CD4-positive, alpha-beta T cell treated with Interleukin-17A for 4 hours (primary cell): ENCODE measurements around the gene HMMR.
"Not testable (repeated sequence)": the region's sequence is repeated elsewhere in the genome, so short reads cannot be mapped to it uniquely, and the experiment has no call there.

Experiments
- DNase-seq: peaks from one replicate; pipeline ENCODE4 v3.0.0-alpha.2; 2020; ENCODE audit warnings: mixed read lengths

The HMMR gene, protein sequence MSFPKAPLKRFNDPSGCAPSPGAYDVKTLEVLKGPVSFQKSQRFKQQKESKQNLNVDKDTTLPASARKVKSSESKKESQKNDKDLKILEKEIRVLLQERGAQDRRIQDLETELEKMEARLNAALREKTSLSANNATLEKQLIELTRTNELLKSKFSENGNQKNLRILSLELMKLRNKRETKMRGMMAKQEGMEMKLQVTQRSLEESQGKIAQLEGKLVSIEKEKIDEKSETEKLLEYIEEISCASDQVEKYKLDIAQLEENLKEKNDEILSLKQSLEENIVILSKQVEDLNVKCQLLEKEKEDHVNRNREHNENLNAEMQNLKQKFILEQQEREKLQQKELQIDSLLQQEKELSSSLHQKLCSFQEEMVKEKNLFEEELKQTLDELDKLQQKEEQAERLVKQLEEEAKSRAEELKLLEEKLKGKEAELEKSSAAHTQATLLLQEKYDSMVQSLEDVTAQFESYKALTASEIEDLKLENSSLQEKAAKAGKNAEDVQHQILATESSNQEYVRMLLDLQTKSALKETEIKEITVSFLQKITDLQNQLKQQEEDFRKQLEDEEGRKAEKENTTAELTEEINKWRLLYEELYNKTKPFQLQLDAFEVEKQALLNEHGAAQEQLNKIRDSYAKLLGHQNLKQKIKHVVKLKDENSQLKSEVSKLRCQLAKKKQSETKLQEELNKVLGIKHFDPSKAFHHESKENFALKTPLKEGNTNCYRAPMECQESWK

DNA sequence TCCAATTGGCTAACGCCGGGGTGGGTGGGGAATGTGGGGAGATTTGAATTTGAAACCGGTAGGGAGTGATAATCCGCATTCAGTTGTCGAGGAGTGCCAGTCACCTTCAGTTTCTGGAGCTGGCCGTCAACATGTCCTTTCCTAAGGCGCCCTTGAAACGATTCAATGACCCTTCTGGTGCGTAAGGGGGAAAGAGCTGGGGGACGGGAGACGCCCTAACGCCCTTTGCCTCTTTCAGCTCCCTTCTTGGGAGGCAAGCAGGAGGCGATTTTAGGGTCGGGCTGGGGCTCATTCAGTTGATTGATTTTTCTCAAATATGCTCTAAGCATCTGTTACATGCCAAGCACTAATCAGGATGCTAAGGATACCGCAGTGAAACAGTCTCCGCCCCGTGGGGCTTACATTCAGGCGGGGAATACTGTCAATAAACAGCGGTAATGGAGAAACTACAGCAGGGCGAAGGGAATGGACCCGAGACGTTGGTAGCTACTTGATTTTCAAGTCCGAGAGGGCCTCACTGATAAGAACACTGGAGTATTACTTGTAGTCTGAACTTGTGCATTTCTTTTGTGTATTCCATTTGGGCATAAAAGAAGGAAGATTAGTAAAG is at the start of gene HMMR:
Gene HMMR (plus strand): TSS at position 71 of the 610 bp plus-strand sequence. CDS start 61 bp downstream, at position 132.
- no peak for DNase-seq

DNA sequence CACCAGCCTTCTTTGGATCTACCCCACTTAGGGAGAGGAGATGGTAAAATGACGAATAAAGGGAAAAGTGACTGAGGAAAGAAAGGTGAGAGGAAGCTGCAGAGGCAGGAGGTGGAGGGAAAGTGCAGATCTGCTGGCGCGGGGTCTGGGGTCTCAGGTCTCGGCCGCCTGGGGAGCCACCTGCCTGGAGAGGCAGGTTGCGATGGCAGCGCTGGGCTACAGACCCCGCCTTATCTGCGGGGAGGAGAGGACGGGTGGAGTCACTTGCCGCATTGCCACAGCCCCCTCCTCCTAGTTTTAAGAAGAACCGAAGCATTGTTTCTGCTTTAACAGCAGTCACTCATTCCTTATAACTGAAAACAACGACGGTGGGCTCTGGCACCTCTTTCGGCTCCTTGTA is 44.8 kb upstream of the HMMR start:
- DNase-seq = not testable (repeated sequence)

DNA sequence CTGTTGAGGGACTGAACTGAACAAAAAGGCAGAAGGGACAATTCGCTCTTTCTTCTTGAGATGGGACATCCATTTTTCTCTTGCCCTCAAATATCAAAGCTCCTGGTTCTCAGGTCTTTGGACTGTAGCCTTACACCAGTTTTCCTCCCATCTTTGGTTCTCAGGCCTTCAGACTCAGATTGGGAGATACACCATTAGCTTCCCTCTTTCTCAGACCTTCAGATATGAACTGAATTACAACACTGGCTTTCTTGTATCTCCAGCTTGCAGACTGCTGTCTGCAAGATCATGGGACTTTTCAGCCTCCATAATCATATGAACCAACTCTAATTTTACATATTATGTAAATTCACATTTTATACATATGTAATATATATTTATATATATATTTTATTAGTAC is 35.6 kb upstream of the HMMR start:
- no peak for DNase-seq

DNA sequence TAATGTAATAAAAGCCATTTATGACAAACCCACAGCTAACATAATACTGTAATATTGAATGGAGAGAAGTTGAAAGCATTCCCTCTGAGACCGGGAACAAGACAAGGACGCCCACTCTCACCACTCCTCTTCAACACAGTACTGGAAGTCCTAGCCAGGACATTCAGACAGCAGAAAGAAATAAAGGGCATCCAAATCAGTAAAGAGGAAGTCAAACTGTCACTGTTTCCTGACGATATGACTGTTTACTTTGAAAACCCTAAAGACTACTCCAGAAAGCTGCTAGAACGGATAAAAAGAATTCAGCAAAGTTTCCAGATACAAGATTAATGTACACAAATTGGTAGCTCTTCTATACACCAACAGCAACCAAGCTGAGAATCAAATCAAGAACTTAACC is 34.3 kb upstream of the HMMR start:
- DNase-seq = not testable (repeated sequence)

DNA sequence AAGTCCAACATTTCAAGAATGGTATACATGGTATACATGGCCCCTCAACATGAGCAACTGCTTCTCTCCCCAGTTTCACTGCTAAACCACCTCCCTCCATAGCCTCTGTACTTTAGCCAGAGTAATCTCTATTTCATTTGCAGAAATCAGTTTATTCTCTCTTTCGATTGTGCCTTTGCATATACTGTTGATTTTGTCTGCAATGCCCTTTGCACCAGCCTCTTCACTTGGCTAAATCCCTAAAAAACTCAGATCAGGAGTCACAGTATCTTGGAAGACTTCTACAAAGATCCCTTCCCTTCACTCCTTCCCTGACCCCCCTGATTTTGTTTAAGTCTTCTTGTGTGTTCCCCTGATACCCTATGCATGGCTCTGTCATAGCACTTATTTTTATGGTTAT is 27.9 kb upstream of the HMMR start:
- no peak for DNase-seq

DNA sequence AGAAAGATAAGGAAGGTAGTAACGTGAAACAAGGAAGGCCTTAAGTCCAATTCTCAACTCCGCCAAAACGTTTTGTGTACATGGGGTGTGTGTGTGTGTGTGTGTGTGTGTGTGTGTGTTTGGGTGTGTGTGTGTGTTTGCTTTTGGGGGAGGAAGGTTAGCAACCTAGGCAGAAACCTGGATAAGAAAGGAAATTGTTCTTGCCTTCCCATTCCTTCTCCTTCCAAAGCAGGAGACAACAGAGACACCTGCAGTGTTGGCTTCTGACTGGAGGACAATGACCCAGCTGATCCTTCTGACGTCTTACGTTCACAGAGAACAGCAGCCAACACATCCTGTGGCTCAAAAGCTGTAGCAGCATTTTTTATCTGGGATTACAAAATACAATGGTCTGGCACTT is 27.2 kb upstream of the HMMR start:
- DNase-seq = no peak

DNA sequence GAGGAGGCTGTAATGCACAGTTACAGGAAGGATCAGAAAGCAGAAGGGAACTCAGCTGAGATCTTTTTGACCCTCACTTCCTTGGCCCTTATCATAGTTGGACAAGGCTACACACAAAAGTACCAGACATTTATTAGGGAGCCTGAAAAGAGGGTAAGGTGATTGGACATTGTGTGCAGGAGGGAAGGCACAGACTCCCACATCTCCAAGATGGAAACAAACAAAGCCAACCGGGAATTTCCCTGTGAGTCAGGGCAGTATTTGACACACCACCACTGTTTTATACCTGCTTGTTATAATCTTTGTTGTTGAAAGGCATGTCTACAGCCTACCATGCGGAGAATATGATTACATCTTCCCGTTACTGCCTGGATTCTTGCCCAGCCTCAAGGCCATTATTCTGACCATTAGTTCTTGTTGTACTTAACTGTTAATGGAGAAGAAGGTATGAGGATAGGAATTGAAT is 26.0 kb upstream of the HMMR start:
- DNase-seq = peak; percentile 26

DNA sequence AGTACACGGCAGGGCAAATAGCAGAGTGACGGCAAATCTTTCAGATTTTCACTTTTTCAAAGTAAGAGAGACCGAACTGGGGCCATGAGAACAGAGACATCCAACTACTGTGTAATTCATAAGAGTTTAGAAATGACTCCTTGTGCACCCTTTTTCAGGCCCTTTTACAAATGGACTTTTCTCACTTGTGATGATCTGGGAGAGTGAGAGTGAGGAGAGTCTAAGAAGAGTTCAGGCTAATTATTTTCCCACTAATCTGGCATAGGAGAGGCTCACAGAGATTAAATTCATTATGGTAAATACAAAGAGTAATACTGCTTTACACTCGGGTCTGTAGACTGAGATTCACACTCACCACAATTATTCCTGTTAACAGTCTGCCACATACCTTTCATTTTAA is 23.9 kb upstream of the HMMR start:
- no peak for DNase-seq

DNA sequence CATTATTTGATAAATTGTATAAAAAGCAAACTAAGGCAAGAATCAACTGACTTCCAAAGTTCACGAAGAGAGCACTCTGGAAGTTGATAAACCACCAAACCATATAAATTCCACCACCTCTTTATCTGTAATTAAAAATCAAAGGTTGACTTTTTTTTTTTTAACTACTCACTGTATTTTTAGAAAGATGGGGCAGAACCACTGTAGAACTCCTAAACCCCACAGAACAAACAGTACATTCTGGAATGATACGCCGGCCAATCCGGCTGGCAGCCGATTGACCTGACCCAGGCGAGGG is 23.5 kb upstream of the HMMR start:
- DNase-seq = no peak

DNA sequence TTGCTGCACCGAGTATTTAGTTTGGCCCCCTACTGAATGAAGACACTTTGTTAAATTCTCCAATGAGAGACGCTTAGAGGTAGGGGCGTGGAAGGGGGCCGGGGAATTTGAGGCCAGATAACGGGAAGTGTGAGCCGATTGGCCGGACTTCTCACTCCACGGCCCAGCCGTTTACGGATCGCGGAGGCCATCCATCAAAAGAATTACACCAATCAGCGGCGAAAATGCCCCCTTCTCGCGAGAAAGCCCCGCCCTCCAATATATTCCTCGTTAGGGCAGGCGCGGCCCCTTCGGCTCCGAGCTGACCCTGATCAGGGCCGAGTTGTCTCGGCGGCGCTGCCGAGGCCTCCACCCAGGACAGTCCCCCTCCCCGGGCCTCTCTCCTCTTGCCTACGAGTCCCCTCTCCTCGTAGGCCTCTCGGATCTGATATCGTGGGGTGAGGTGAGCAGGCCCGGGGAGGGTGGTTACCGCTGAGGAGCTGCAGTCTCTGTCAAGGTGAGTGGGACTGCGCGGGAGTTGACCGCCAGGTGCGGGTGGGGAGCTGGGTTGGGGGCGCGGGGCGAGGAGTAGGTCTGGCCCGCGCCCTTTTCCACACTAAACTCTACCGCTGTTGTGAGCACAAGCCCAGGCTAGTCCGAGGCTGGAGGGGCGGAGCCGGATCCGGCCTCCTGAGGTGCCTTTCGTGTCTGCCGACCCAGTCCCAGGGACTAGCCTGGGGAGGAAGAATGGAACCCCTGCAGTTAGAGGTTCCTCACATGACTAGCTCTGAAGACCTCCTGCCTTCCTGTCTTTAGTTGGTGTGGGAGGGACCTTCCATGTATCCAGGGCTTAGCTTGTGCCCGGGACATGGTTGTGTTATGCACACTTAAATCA is 22.9 kb upstream of the HMMR start, which contains the start of gene CCNG1:
Gene CCNG1 (plus strand): TSS at position 287 of the 874 bp plus-strand sequence. CDS start 1,662 bp downstream, outside the sequence.
- DNase-seq = peak; percentile 90

DNA sequence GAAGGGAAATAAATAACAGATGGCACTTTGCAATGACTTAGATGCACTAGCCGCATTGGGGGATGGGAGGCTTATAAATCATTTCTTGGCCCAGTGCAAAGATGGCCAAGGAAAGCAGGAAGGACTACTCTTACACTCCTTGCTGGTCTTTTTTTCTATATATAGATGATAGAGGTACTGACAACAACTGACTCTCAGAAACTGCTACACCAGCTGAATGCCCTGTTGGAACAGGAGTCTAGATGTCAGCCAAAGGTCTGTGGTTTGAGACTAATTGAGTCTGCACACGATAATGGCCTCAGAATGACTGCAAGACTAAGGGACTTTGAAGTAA is 21.4 kb upstream of the HMMR start:
- no peak for DNase-seq

DNA sequence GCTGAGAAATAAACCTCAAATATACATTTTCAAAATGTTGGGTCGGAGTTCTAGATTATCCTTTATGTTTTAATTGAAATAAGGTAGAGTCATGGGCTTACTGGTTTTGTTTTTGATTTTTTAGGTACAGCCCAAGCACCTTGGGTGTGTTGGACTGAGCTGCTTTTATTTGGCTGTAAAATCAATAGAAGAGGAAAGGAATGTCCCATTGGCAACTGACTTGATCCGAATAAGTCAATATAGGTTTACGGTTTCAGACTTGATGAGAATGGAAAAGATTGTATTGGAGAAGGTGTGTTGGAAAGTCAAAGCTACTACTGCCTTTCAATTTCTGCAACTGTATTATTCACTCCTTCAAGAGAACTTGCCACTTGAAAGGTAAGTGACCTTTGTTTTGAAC is 19.5 kb upstream of the HMMR start:
- no peak for DNase-seq

DNA sequence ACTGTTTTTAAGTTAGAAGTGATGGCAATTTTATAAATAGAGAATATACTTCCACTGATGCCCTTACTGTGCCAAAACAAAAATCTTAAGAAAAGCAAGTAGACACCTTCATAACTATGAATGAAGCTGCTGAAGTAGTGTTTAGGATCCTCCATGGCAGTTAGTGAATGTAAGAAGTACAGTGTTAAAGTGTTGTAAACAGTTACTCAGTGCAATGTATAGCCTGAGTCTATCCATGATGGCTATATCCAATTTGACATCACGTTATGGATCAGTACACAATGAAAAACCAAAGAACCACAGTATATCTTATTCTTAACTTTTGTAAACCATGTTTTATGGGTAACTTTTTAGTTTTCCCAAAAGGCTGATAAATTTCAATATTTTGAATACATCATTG is 15.9 kb upstream of the HMMR start:
- no peak for DNase-seq

DNA sequence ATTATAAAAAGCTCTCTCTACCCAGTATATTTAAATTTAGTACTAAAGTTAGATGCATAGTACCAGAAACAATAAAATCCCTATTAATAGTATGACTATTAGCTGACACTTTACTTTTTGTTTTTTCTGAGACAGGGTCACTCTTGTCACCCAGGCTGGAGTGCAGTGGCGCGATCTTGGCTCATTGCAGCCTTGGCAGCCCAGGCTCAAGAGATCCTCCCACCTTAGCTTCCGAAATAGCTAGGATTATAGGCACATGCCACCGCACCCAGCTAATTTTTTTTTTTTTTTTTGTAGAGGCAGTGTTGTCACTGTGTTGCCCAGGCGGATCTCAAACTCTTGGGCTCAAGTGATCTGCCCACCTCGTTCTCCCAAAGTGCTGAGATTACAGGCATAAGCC is 15.1 kb upstream of the HMMR start:
- DNase-seq = no peak

DNA sequence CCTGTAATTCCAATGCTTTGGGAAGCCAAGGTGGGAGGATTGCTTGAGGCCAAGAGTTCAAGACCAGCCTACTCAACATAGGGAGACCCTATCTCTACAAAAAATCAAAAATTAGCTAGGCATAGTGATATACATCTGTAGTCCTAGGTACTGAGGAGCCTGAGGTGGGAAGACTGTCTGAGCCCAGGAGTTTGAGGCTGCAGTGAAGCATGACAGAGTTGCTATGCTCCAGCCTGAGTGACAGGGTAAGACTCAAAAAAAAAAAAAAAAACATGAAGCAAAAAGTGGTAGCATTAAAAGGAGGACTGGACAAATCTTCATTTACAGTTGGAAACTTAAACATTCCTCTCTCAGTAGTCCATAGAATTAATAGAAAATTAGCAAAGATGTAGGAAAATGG is 13.2 kb upstream of the HMMR start:
- no peak for DNase-seq

DNA sequence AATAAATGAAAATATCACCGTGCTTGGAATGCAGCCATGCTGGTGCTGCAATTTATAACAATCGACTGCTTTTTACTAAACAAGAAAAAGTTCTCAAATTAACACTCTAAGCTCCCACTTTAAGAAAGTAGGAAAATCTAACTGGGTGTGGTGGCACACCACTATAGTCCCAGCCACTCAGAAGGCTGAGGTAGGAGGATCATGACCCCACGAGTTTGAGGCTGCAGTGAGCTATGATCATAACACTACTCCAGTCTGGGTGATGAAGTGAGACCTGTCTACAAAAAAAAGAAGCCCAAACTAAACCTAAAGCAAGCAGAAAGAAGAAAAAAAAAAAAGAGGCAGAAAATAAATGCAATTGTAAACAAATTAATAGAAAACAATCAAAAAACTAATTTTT is 12.6 kb upstream of the HMMR start:
- DNase-seq = no peak

DNA sequence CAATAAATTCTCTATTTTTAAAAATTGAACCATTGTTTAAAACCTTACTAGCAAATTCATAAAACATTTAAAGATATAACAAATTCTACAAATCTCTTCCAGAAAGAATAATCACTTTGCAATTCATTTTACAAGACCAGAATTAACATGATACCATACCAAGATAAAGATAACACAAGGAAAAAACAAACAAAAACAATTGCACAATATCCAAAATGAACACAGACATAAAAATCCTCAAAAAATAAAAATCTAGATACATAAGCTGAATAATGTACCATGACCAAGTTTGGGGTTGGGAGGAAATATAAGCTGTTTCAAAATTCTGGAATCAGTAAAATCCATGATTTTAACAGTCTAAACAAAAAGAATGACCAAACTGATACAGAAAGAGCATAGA is 11.9 kb upstream of the HMMR start:
- no peak for DNase-seq

DNA sequence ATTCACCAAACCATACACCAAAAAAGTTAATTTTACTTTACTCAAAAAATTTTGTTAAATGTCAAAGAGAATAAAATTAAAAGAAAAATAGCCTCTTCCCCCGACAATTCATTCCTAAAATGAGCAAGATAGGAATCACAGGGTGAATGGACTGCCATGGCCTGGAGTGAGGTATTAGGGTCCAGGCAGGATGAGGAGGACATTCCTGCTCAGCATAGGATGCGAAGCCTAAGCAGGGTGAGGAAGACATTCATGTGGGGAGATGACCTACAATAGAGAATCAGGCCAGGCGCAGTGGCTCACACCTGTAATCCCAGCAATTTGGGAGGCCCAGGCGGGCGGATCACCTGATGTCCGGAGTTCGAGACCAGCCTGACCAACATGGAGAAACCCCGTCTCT is 8.9 kb upstream of the HMMR start:
- no peak for DNase-seq

DNA sequence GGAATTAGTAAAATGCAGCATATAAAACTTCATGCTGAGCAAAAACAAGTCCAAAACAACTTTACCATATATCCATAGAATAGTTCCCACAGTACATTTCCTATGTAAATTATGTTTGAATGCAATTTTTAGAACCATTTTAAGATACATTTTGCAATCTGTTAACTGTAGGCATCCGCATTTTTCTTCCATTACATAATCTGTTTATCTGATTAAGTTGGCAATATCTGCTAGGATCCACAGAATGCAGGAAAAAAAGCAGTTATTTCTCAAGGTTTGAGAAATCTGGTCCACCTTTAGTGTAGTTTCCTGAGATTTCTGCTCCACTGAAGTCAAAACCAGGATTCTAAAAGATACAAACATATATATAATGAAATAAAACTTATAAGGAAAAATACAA is 6.7 kb upstream of the HMMR start:
- DNase-seq = no peak

DNA sequence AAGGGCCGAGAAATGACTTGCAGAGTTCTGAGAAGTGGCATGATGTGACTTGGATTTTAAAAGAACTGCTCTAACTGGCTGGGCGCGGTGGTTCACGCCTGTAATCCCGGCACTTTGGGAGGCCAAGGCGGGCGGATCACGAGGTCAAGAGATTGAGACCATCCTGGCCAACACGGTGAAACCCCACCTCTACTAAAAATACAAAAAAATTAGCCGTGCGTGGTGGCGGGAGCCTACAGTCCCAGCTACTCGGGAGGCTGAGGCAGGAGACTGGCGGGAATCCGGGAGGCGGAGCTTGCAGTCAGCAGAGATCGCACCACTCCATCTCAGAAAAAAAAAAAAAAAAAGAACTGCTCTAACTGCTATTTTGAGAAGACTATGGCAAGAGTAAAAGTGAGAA is 5.0 kb upstream of the HMMR start:
- DNase-seq = not testable (repeated sequence)

DNA sequence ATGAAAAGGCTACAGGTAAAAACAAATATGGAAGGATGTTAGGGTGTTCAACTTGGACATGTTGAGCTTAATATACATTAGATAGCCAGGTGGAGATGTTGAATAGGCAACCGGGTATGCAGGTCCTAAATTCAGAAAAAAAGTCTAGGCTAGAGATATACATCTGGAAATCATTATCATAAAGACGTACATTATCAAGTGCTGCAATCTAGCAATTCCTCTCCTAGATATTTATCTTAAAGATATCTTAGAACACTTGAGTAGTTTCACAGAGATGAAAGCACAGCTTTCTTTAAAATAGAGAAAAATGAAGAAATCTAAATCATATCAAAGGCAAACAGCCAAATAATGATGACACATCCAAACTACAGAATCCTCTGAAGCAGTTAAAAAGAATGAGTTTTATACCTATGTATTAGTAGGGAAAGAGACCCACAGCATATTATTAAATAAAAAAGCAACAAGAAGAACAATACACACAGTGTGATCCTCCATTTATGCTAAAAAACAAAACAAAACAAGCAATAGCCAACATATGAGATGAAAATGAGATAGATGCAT is 4.3 kb upstream of the HMMR start:
- no peak for DNase-seq

DNA sequence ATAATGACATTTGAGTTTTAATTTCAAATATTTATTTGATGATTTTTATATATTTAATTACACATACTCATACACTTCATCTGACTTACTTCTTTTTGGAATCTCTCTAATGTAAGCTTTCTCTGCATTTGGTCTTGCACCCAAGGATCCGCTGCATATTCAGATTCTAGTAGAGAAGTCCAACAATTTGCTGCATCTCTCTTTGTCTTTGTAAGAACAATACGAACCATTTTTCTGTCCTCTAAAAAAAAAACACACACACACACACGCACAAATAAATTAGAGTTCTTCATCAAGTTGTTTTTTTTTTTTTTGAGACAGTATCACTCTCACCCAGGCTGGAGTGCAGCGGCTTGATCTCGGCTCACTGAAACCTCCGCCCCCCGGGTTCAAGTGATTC is 3.6 kb upstream of the HMMR start:
- no peak for DNase-seq
